ENCODE data around the gene LCMT2.

LCMT2 gene

DNA sequence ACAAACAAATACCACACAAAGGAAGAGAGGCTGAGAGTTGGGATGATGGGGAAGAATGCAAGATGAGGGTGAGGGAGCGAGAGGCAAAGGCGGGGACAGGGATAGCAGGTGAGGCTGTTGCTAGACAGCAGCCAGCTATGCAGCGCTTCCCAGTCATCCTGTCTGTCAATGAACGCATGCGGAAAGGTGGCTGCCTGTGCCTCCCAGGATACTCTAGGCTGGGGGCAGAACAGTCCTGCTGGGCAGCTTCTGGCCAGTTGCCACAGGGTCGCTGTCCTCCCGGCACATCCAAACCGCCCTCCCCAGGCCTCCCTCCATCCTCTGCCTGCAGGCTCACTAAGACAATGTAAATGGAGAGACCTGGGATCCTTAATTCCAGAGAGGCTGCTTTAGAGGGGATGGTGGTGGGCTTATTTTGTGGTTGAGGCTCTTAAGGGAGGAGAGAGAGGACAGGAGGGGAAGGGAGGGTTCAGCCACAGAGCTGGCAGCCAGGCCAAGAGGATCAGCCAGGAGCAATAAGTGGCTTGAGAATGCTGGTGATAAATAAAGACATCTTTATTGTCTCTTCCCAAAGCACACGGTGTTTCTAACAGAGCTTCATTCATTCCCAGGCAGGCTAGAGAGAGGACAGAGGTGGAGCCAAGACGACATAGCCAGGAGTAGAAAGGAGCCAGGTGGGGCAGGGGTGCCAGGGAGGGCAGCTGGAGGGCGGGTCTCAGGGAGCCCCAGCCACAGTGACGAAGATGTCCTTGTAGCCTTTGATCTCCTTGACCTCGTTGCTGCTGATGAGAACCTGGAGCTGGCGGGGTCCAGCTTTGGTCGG lies 54.4 kb downstream of the LCMT2 start:
- H3K4me3 ChIP-seq (ENCODE audit: low read length in 2 of 2), result no peak overlapping the region

DNA sequence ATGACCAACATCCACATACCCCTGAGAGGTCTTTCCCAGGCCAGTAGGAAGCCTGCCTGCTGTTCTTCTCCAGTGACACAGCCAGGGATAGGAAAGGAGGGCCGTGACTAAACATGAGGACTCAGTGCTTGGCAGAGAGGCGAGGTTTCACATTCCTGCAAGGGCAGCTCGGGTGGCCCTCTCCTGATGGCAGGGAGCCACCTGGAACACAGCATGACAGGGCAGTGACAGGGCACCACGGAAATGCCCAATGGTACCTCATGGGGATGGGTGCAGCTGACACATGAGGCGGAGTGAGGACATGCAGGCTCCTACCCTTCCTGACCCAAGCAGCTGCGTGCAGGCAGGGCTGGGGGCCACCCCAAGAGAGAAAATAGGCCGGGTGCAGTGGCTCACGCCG lies 56.2 kb downstream of the LCMT2 start:
- Histone ChIP-seq H3K27me3 (ENCODE audit: control insufficient read depth in 2 of 2, insufficient read depth in 2 of 2, low read length in 2 of 2) (no peaks in the 10 kb centered on the region), H3K36me3 (ENCODE audit: control insufficient read depth in 2 of 2, insufficient read depth in 2 of 2, low read length in 2 of 2) (no peaks in the 10 kb centered on the region), H3K9me3 (ENCODE audit: control insufficient read depth in 2 of 2, low read length in 2 of 2) (no peaks in the 10 kb centered on the region), H3K27ac (ENCODE audit: low read depth in 2 of 2, low read length in 2 of 2) (no peak overlapping the region), H3K9ac (ENCODE audit: low read depth in 1 of 2, low read length in 2 of 2) (no peak overlapping the region), H3K4me1 (ENCODE audit: control insufficient read depth in 2 of 2, insufficient read depth in 2 of 2, low read length in 2 of 2) (no peaks in the 10 kb centered on the region), H3K4me3 (ENCODE audit: low read length in 2 of 2) (no peak overlapping the region)

More for the DNA sequence above, 54.4 kb downstream of the LCMT2 start:
- Histone ChIP-seq H3K36me3 (ENCODE audit: control insufficient read depth in 2 of 2, insufficient read depth in 2 of 2, low read length in 2 of 2) (no peaks in the 10 kb centered on the region), H3K27me3 (ENCODE audit: control insufficient read depth in 2 of 2, insufficient read depth in 2 of 2, low read length in 2 of 2) (no peaks in the 10 kb centered on the region), H3K27ac (ENCODE audit: low read depth in 2 of 2, low read length in 2 of 2) (no peak overlapping the region), H3K4me1 (ENCODE audit: control insufficient read depth in 2 of 2, insufficient read depth in 2 of 2, low read length in 2 of 2) (no peaks in the 10 kb centered on the region), H3K9ac (ENCODE audit: low read depth in 1 of 2, low read length in 2 of 2) (no peak overlapping the region), H3K9me3 (ENCODE audit: control insufficient read depth in 2 of 2, low read length in 2 of 2) (no peaks in the 10 kb centered on the region)

Measured in mucosa of rectum (tissue), 2 donors.